Measurements from ENCODE around the gene PANX2.

GRCh38 chr22:50218996-50219727 is 48.6 kb downstream of the PANX2 start:
- TF ChIP-seq CTCF (IDR thresholded peaks at IDR 0.05; ENCODE audit: low read length): no peak
- TF ChIP-seq EZH2 (optimal IDR thresholded peaks at IDR 0.05; ENCODE audit: low read depth, low read length): no peak
- no peak for TF ChIP-seq EZH2phosphoT487 (IDR thresholded peaks at IDR 0.05; ENCODE audit: low read length)

Measured in MM.1S (cell line).